Lower leg skin (tissue), 3 donors: Measurements from ENCODE around the gene STXBP1.

ENCODE experiments used
- CTCF ChIP-seq, 3 donors: fragments of 450-650 bp; IDR thresholded peaks; one replicate each; pipeline ENCODE4 v1.5.1; 2016; ENCODE audit warnings: antibody characterized with exemption in 3 of 3, mild to moderate bottlenecking in 3 of 3, moderate library complexity in 2 of 3
- POLR2A ChIP-seq, 2 donors: fragments of 450-650 bp; IDR thresholded peaks; one replicate each; pipeline ENCODE4 v1.6.1; 2016 to 2017; ENCODE audit warnings: antibody characterized with exemption in 2 of 2, mild to moderate bottlenecking in 1 of 2, moderate library complexity in 1 of 2

GRCh38 chr9:127706836-127707241 is 94.8 kb downstream of the STXBP1 start, which contains the start of gene CFAP157:
- TF ChIP-seq CTCF (IDR thresholded peaks at IDR 0.05) (no peak), POLR2A (IDR thresholded peaks at IDR 0.05) (no peak)
